Measurements from ENCODE around the gene CNPY1. TPM values are rescaled to one million over a fixed set of nuclear protein-coding genes. Genes with fewer than 3 reads are reported as not detected.

The CNPY1 gene
- total RNA-seq, 1 donor from 2014 or later: not detected

DNA sequence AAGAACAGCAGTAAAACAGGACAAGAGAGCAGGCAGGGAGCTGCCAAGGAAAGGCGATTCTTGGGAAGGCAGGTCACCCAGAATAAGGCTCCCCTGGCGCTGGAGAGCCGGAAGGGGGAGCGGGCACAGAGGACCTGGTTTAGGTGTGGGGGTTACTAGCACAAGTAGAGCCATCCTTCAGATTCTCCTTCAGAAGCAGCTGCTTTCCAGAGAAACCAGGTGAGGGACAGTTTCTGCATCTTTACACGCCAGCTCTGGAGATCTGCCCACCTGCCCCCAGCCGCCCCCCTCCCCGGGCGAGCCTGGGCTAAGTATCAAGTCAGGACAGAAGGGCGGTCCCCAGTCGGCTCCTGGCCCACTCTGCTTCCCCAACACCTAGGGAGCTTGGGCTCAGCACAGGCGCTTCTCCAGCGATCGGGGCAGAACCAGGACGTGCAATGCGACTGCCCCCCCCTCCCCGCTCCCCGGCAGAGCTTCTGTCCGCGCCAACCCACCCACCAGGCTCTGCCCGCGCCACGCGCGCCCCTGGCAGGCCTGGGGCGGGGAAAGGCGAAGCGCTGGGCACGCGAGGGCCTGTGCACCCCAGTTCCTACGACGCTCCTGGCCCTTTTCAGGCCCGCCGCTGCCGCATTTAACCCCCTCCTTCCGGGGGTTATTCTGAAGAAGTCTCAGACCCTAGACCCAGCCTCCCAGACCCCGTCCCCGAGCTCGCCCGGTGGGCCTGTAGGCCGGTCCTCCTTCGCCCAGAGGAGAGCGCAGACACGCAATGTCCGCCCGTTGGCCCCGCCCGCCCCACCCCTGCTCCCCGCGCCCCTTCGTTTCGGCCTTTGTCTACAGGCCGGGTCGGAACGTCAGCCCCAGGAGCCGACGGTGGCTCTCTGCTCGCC is 92.8 kb downstream of the CNPY1 start:
- ATAC-seq: no peak

DNA sequence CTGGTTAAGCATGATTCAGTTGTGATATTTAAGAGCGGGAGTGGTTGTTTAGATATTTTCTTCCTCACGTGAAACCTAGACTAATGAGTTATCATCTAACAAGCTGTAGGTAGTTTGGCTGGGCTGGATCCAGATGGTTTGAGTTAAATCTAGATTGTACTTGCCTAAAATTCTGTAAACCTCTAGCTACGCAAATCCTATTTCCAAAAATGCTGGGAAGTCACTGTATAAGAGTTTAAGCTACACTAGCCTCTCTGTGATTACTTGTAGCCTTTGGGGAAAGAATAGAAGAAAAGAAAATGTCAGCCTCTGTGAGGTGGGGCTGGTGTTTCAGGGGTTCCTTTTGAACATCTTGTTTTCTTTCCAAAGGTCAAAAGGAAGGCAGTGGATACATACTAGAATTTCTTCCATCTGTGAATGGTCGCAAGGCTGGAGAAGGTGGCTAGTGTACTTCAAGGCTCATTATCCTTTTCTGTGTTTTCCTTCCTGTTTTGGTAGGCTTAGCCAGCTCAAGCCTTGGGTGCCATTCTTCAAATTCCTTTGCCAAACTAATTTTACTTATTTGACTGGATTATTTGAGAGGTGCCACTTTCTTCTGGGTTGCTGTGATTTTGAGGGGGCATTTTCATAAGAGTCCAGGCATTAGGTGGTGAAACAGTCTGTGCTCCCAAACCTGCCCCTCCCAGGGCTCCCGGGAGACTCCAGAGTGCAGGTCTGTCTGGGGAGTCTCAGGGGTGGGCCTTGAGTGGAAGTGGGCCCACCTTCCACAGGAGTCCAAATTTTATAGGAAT is 93.7 kb downstream of the CNPY1 start:
- ATAC-seq: no peak

DNA sequence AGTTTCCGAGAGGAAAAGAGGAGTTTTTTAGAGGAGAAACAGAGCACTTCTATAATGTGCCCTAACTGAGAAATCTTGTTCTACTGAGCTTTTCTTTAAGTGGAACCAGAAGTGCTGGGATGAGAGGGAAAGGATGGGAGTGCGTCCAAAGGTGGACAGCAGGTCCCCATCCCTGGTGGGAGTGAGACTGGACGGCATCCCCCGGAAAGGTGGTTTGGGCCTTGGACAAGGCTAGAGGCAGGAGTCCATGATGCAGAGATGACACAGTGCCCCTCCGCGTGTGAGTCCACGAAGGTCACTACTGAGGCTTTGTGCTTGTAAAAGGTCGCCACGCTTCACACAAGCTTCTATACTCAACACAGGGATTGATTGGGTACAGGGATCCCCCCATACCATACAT is 94.5 kb downstream of the CNPY1 start:
- ATAC-seq: no peak

Other genes with a start within 250 kb of the CNPY1 start
- gene INSIG1, start 248.7 kb downstream of the CNPY1 start, total RNA-seq: 53.5 TPM
- not detected for gene EN2, start 88.4 kb downstream of the CNPY1 start, total RNA-seq
- gene RBM33, start 98.1 kb upstream of the CNPY1 start, total RNA-seq: 29.8 TPM

Measured in esophagus mucosa (tissue), 1 donor.